CD14-positive monocyte (primary cell): ENCODE measurements around the gene ATP2C2. TPM values are rescaled to one million over a fixed set of nuclear protein-coding genes. Genes with fewer than 3 reads are reported as not detected.

Source experiments
- DNase-seq, 3 donors: peaks; one replicate each; pipeline ENCODE4 v3.0.0-alpha.2; 2011 to 2022
- H2AFZ ChIP-seq: 2 replicates; pipeline ENCODE4 v1.6.0; 2012; ENCODE audit warnings: mild to moderate bottlenecking, low read depth, low read length, inconsistent platforms; ENCODE audit not compliant: insufficient read depth, poor library complexity, severe bottlenecking
- H3K27ac ChIP-seq, 2 donors: 1 replicate in 1 of 2; 2 replicates in 1 of 2; pipeline ENCODE4 v1.5.1; 2012 to 2013; ENCODE audit warnings: low read length in 2 of 2, control low read depth in 1 of 2, inconsistent platforms in 1 of 2, low read depth in 1 of 2, mild to moderate bottlenecking in 1 of 2
- H3K27me3 ChIP-seq, 2 donors: one replicate each; pipeline versions ENCODE4 v1.6.0 to v1.6.1; 2011 to 2013; ENCODE audit warnings: low read length in 2 of 2; ENCODE audit not compliant: control insufficient read depth in 2 of 2, insufficient read depth in 2 of 2
- H3K36me3 ChIP-seq, 2 donors: replicated peaks in 1 of 2; 1 replicate in 1 of 2; 2 replicates in 1 of 2; pipeline versions ENCODE4 v1.5.1 to v1.6.1; 2012 to 2013; ENCODE audit warnings: low read length in 2 of 2, control low read depth in 1 of 2, inconsistent platforms in 1 of 2, mild to moderate bottlenecking in 1 of 2; ENCODE audit not compliant: insufficient read depth in 2 of 2, control insufficient read depth in 1 of 2
- H3K4me1 ChIP-seq, 2 donors: 1 replicate in 1 of 2; 2 replicates in 1 of 2; pipeline versions ENCODE4 v1.5.1 to v1.6.1; 2012 to 2013; ENCODE audit warnings: low read length in 2 of 2, control low read depth in 1 of 2, inconsistent platforms in 1 of 2, mild to moderate bottlenecking in 1 of 2, moderate library complexity in 1 of 2; ENCODE audit not compliant: insufficient read depth in 2 of 2, control insufficient read depth in 1 of 2
- H3K4me2 ChIP-seq: replicated peaks from 2 replicates; pipeline ENCODE3; 2012; ENCODE audit warnings: low read length, moderate library complexity, mild to moderate bottlenecking; ENCODE audit not compliant: poor library complexity, severe bottlenecking; ENCODE audit errors: extremely low read depth
- H3K4me3 ChIP-seq, 3 experiments: fragments of 200-600 bp in 1 of 3; sonication (generic) in 1 of 3; replicated peaks in 1 of 3; 1 replicate in 2 of 3; 2 replicates in 1 of 3; pipeline ENCODE4 v1.5.1; 2011 to 2013; ENCODE audit warnings: low read length in 3 of 3, mild to moderate bottlenecking in 3 of 3, control low read depth in 2 of 3, low read depth in 2 of 3, inconsistent platforms in 1 of 3, moderate library complexity in 1 of 3
- H3K79me2 ChIP-seq: 2 replicates; pipeline ENCODE4 v1.6.0; 2012; ENCODE audit warnings: mild to moderate bottlenecking, control low read depth, inconsistent platforms, low read length, moderate library complexity; ENCODE audit not compliant: insufficient read depth
- H3K9ac ChIP-seq: 2 replicates; pipeline ENCODE4 v1.6.0; 2017; ENCODE audit warnings: low read length, mild to moderate bottlenecking; ENCODE audit not compliant: insufficient read depth, poor library complexity, severe bottlenecking
- H3K9me3 ChIP-seq, 2 donors: replicated peaks in 1 of 2; 1 replicate in 1 of 2; 2 replicates in 1 of 2; pipeline versions ENCODE4 v1.5.1 to v1.6.1; 2012 to 2013; ENCODE audit warnings: low read length in 2 of 2, control low read depth in 1 of 2; ENCODE audit not compliant: control insufficient read depth in 1 of 2, insufficient read depth in 1 of 2
- H4K20me1 ChIP-seq: 2 replicates; pipeline ENCODE4 v1.6.0; 2012; ENCODE audit warnings: mild to moderate bottlenecking, low read length, control low read depth, moderate library complexity; ENCODE audit not compliant: insufficient read depth
- H3K27ac Mint-ChIP-seq, 7 donors: one replicate each; pipeline ENCODE4 v1.8.0; 2020; ENCODE audit warnings: mild to moderate bottlenecking in 7 of 7, mixed read lengths in 7 of 7, moderate library complexity in 6 of 7, inconsistent platforms in 2 of 7
- H3K27me3 Mint-ChIP-seq, 3 donors: one replicate each; pipeline ENCODE4 v1.8.0; 2021 to 2022; ENCODE audit warnings: low read depth in 3 of 3, mild to moderate bottlenecking in 3 of 3, mixed read lengths in 3 of 3, moderate library complexity in 3 of 3, inconsistent platforms in 1 of 3
- H3K36me3 Mint-ChIP-seq, 2 donors: one replicate each; pipeline ENCODE4 v1.8.0; 2020; ENCODE audit warnings: mixed read lengths in 2 of 2, inconsistent platforms in 1 of 2, mild to moderate bottlenecking in 1 of 2
- H3K4me1 Mint-ChIP-seq: one replicate; pipeline ENCODE4 v1.8.0; 2020; ENCODE audit warnings: mild to moderate bottlenecking, mixed read lengths
- H3K4me3 Mint-ChIP-seq, 2 donors: one replicate each; pipeline ENCODE4 v1.8.0; 2020; ENCODE audit warnings: mild to moderate bottlenecking in 2 of 2, mixed read lengths in 2 of 2, moderate library complexity in 1 of 2
- H3K9me3 Mint-ChIP-seq, 7 donors: one replicate each; pipeline ENCODE4 v1.8.0; 2020 to 2022; ENCODE audit warnings: mixed read lengths in 7 of 7, mild to moderate bottlenecking in 6 of 7, moderate library complexity in 6 of 7, inconsistent platforms in 2 of 7
- CTCF ChIP-seq: fragments of 200-600 bp; IDR thresholded peaks from one replicate; pipeline ENCODE4 v1.8.0; 2022; ENCODE audit warnings: antibody characterized with exemption, mild to moderate bottlenecking
- WGBS: methylation state at CpG from one replicate; pipeline ENCODE4 v1.1.5; 2013; ENCODE audit warnings: missing lambda C conversion rate; ENCODE audit not compliant: insufficient coverage; 5-methylcytosine and 5-hydroxymethylcytosine counted together
- intact Hi-C, 2 donors: fragments of 100-400 bp; cut with micrococcal nuclease; formaldehyde crosslinking; loops; one replicate each; pipeline versions ENCODE4 v1.15.0 to v1.15.1; 2023
- polyA plus RNA-seq, 3 donors: library from polyadenylated mRNA; depleted of rRNA in 1 of 3; unstranded in 2 of 3; stranded (reverse) in 1 of 3; fragments of 300-500 nt in 2 of 3; fragments of >200 nt in 1 of 3; fragmentation: Illumina TruSeq in 2 of 3; gene quantifications; 1 replicate in 2 of 3; 2 replicates in 1 of 3; pipeline ENCODE4 v1.2.3, GENCODE V29; 2012 to 2021

ATP2C2 gene
- polyA plus RNA-seq, 3 donors = 0.05 TPM; not detected in 2

- H3K9me3 Mint-ChIP-seq = peaks cover 0 to 3% (median 0%) of the 10 kb centered on the region in 7 donors
- no peaks in the 10 kb centered on the region for H3K4me1 Mint-ChIP-seq
- Histone ChIP-seq H3K4me1 (no peaks in the 10 kb centered on the region), H3K27me3 (no peaks in the 10 kb centered on the region), H3K36me3 (no peaks in the 10 kb centered on the region), H3K79me2 (no peaks in the 10 kb centered on the region), H4K20me1 (no peaks in the 10 kb centered on the region), H3K9ac (no peak overlapping the region), H3K27ac (no peak overlapping the region), H3K4me3 (no peak overlapping the region), H2AFZ (no peak overlapping the region), H3K9me3 (no peaks in the 10 kb centered on the region), H3K4me2 (no peak overlapping the region)
- H3K27me3 Mint-ChIP-seq = peaks cover 0 to 7% (median 4%) of the 10 kb centered on the region in 3 donors
- no peaks in the 10 kb centered on the region for H3K36me3 Mint-ChIP-seq
- no peak for DNase-seq
- intact Hi-C loops = no loop called here
- TF ChIP-seq CTCF = no peak
- 89% methylated on average over 10 of the region's 18 CpGs for WGBS
- H3K4me3 Mint-ChIP-seq = no peak overlapping the region
- no peak overlapping the region for H3K27ac Mint-ChIP-seq
These were observed 38.3 kb upstream of the ATP2C2 start for GRCh38 chr16:84329843-84330684.

GRCh38 chr16:84330685-84331050, 37.7 kb upstream of the ATP2C2 start:
- no peak for DNase-seq
- intact Hi-C loops = no loop called here
- H3K4me3 ChIP-seq = no peak overlapping the region
- H3K27me3 ChIP-seq = no peaks in the 10 kb centered on the region
- H3K9ac ChIP-seq = no peak overlapping the region
- no peaks in the 10 kb centered on the region for H3K36me3 ChIP-seq
- H3K27ac Mint-ChIP-seq = no peak overlapping the region
- no peaks in the 10 kb centered on the region for H3K79me2 ChIP-seq
- WGBS = 100% methylated on average over 1 of the region's 5 CpGs
- H3K4me1 ChIP-seq = no peaks in the 10 kb centered on the region
- no peaks in the 10 kb centered on the region for H3K36me3 Mint-ChIP-seq
- no peak for TF ChIP-seq CTCF
- no peak overlapping the region for H3K4me3 Mint-ChIP-seq
- H3K9me3 Mint-ChIP-seq = peaks cover 0 to 3% (median 0%) of the 10 kb centered on the region in 7 donors
- no peak overlapping the region for H3K27ac ChIP-seq
- no peak overlapping the region for H3K4me2 ChIP-seq
- no peaks in the 10 kb centered on the region for H3K4me1 Mint-ChIP-seq
- H4K20me1 ChIP-seq = no peaks in the 10 kb centered on the region
- peaks cover 0 to 9% (median 4%) of the 10 kb centered on the region in 3 donors for H3K27me3 Mint-ChIP-seq
- H3K9me3 ChIP-seq = no peaks in the 10 kb centered on the region
- no peak overlapping the region for H2AFZ ChIP-seq
